Activated CD8-positive, alpha-beta memory T cell treated with anti-CD3 and anti-CD28 coated beads, Interleukin-2, amount 10 ng/mL, durations not matched to agents 7 days and 5 days (primary cell): Measurements from ENCODE around the gene APOL1. TPM values are rescaled to one million over a fixed set of nuclear protein-coding genes. Genes with fewer than 3 reads are reported as not detected.

Source experiments
- ATAC-seq: fragments of 150-1000 bp; cut with Tn5 transposase; one replicate; pipeline ENCODE4 v1.10.0; 2021; ENCODE audit warnings: moderate library complexity
- CTCF ChIA-PET: fragments of 350-600 bp; sonication (Branson Sonifier 250); formaldehyde crosslinking; loops from one replicate; lab custom pipeline; 2021; ENCODE audit warnings: antibody characterized with exemption; lab: Charles Lee
- DNase-seq: peaks from one replicate; pipeline ENCODE4 v3.0.0-alpha.2; 2020
- H3K27ac Mint-ChIP-seq: one replicate; pipeline ENCODE4 v1.8.0; 2021; ENCODE audit warnings: mild to moderate bottlenecking, mixed read lengths
- H3K27me3 Mint-ChIP-seq: one replicate; pipeline ENCODE4 v1.8.0; 2021; ENCODE audit warnings: mixed read lengths
- H3K36me3 Mint-ChIP-seq: one replicate; pipeline ENCODE4 v1.8.0; 2021; ENCODE audit warnings: mild to moderate bottlenecking, mixed read lengths
- H3K4me1 Mint-ChIP-seq: one replicate; pipeline ENCODE4 v1.8.0; 2021; ENCODE audit warnings: mixed read lengths
- H3K4me3 Mint-ChIP-seq: one replicate; pipeline ENCODE4 v1.8.0; 2021; ENCODE audit warnings: mild to moderate bottlenecking, moderate library complexity, mixed read lengths
- H3K9me3 Mint-ChIP-seq: one replicate; pipeline ENCODE4 v1.8.0; 2022; ENCODE audit warnings: low read depth, mixed read lengths
- microRNA-seq: library from miRNA; unstranded; fragments of <30 nt; microRNA quantifications from one replicate; pipeline ENCODE4 v1.2.0, GENCODE V29; 2022
- total RNA-seq, 2 experiments: library from RNA; stranded (reverse); gene quantifications; one replicate each; pipeline ENCODE4 v1.2.3, GENCODE V29; 2021

APOL1 gene
- total RNA-seq, 2 experiments from 2014 or later = 55.6 to 61.6 TPM

GRCh38 chr22:36303115-36303467, 50.2 kb downstream of the APOL1 start:
- no peak for ATAC-seq
- H3K4me1 Mint-ChIP-seq = peaks cover 9% of the 10 kb centered on the region
- no peak overlapping the region for H3K4me3 Mint-ChIP-seq
- H3K9me3 Mint-ChIP-seq = no peaks in the 10 kb centered on the region
- no peaks in the 10 kb centered on the region for H3K27me3 Mint-ChIP-seq
- CTCF ChIA-PET = interaction anchor here (1.0 to 5.6 kb wide), 8 partner anchors 10 to 183 kb away, joined by 3 to 74 read pairs (median 16); no protein-coding TSS in a partner anchor
- H3K27ac Mint-ChIP-seq = no peak overlapping the region
- peaks cover 76% of the 10 kb centered on the region for H3K36me3 Mint-ChIP-seq
- DNase-seq = no peak

GRCh38 chr22:36303874-36304273, 50.9 kb downstream of the APOL1 start:
- Mint-ChIP-seq H3K27ac (no peak overlapping the region), H3K4me3 (no peak overlapping the region), H3K9me3 (no peaks in the 10 kb centered on the region), H3K36me3 (peaks cover 74% of the 10 kb centered on the region), H3K27me3 (no peaks in the 10 kb centered on the region), H3K4me1 (peaks cover 13% of the 10 kb centered on the region)
- DNase-seq (no peak), ATAC-seq (no peak)
- CTCF ChIA-PET = interaction anchor here (1.0 to 3.9 kb wide), 3 partner anchors 17 to 167 kb away, joined by 3 to 15 read pairs (median 4); no protein-coding TSS in a partner anchor

GRCh38 chr22:36304429-36304828, 51.5 kb downstream of the APOL1 start:
- DNase-seq (no peak), ATAC-seq (no peak)
- H3K4me3 Mint-ChIP-seq = no peak overlapping the region
- H3K4me1 Mint-ChIP-seq = peaks cover 14% of the 10 kb centered on the region
- no peaks in the 10 kb centered on the region for H3K27me3 Mint-ChIP-seq
- H3K27ac Mint-ChIP-seq = peak overlapping the region; percentile 54
- CTCF ChIA-PET = interaction anchor here (1.2 kb wide), 1 partner anchor 166 kb away, joined by 4 read pairs; no protein-coding TSS in a partner anchor
- peaks cover 75% of the 10 kb centered on the region for H3K36me3 Mint-ChIP-seq
- H3K9me3 Mint-ChIP-seq = no peaks in the 10 kb centered on the region

- no peak for ATAC-seq
- no peak overlapping the region for H3K27ac Mint-ChIP-seq
- H3K27me3 Mint-ChIP-seq = no peaks in the 10 kb centered on the region
- H3K36me3 Mint-ChIP-seq = peaks cover 71% of the 10 kb centered on the region
- H3K4me3 Mint-ChIP-seq = no peak overlapping the region
- no peak for DNase-seq
- CTCF ChIA-PET = no interaction called here
- peaks cover 13% of the 10 kb centered on the region for H3K4me1 Mint-ChIP-seq
- H3K9me3 Mint-ChIP-seq = no peaks in the 10 kb centered on the region
Measured at GRCh38 chr22:36305813-36306212, 52.9 kb downstream of the APOL1 start.

- Mint-ChIP-seq H3K4me3 (no peak overlapping the region), H3K36me3 (peaks cover 71% of the 10 kb centered on the region), H3K27ac (no peak overlapping the region), H3K27me3 (no peaks in the 10 kb centered on the region), H3K9me3 (no peaks in the 10 kb centered on the region), H3K4me1 (peaks cover 12% of the 10 kb centered on the region)
- DNase-seq = no peak
- CTCF ChIA-PET = interaction anchor here (1.7 to 1.9 kb wide), 2 partner anchors 73 to 164 kb away, joined by 4 to 5 read pairs; no protein-coding TSS in a partner anchor
- no peak for ATAC-seq
Measured at GRCh38 chr22:36306227-36306626, 53.3 kb downstream of the APOL1 start.

- no peak for ATAC-seq
- H3K27ac Mint-ChIP-seq = peak overlapping the region; percentile 38
- no peaks in the 10 kb centered on the region for H3K27me3 Mint-ChIP-seq
- DNase-seq = no peak
- no peak overlapping the region for H3K4me3 Mint-ChIP-seq
- H3K9me3 Mint-ChIP-seq = no peaks in the 10 kb centered on the region
- CTCF ChIA-PET = no interaction called here
- H3K36me3 Mint-ChIP-seq = peaks cover 75% of the 10 kb centered on the region
- peaks cover 5% of the 10 kb centered on the region for H3K4me1 Mint-ChIP-seq
Measured at GRCh38 chr22:36308880-36309279, 55.9 kb downstream of the APOL1 start.

GRCh38 chr22:36311386-36312085, 58.6 kb downstream of the APOL1 start:
- Mint-ChIP-seq H3K4me3 (no peak overlapping the region), H3K27me3 (no peaks in the 10 kb centered on the region), H3K9me3 (no peaks in the 10 kb centered on the region), H3K4me1 (peaks cover 5% of the 10 kb centered on the region), H3K27ac (no peak overlapping the region), H3K36me3 (peaks cover 66% of the 10 kb centered on the region)
- CTCF ChIA-PET = interaction anchor here (1.6 to 6.4 kb wide), 2 partner anchors 11 to 159 kb away, joined by 5 to 43 read pairs; no protein-coding TSS in a partner anchor
- no peak for ATAC-seq
- no peak for DNase-seq

GRCh38 chr22:36315325-36315724, 62.4 kb downstream of the APOL1 start:
- H3K4me3 Mint-ChIP-seq = no peak overlapping the region
- peak overlapping the region; percentile 12 for H3K27ac Mint-ChIP-seq
- no peaks in the 10 kb centered on the region for H3K4me1 Mint-ChIP-seq
- CTCF ChIA-PET = interaction anchor here (1.2 to 6.4 kb wide), 3 partner anchors 15 to 29 kb away, joined by 3 to 43 read pairs (median 5); no protein-coding TSS in a partner anchor
- peaks cover 74% of the 10 kb centered on the region for H3K36me3 Mint-ChIP-seq
- DNase-seq (no peak), ATAC-seq (no peak)
- H3K9me3 Mint-ChIP-seq = no peaks in the 10 kb centered on the region
- H3K27me3 Mint-ChIP-seq = no peaks in the 10 kb centered on the region

- ATAC-seq (no peak), DNase-seq (no peak)
- no peaks in the 10 kb centered on the region for H3K9me3 Mint-ChIP-seq
- CTCF ChIA-PET = interaction anchor here (1.2 to 6.4 kb wide), 3 partner anchors 16 to 28 kb away, joined by 3 to 43 read pairs (median 5); no protein-coding TSS in a partner anchor
- H3K4me1 Mint-ChIP-seq = no peaks in the 10 kb centered on the region
- H3K4me3 Mint-ChIP-seq = no peak overlapping the region
- H3K36me3 Mint-ChIP-seq = peaks cover 73% of the 10 kb centered on the region
- H3K27me3 Mint-ChIP-seq = no peaks in the 10 kb centered on the region
- H3K27ac Mint-ChIP-seq = no peak overlapping the region
Measured at GRCh38 chr22:36316419-36316818, 63.5 kb downstream of the APOL1 start.

Small RNA genes within 50 kb of the gene (microRNA-seq; reads per million reads assigned to microRNA genes)
- gene MIR6819 = 1.3 reads per million

Other genes starting within 250 kb of the APOL1 start
- gene RBFOX2, start 224.3 kb upstream of the APOL1 start, total RNA-seq = 1 to 10 TPM in 1 of 2 experiments, under 1 TPM in 1; 0.99 to 1.9 TPM
- gene APOL3, start 92.4 kb upstream of the APOL1 start, total RNA-seq = 100 to 1,000 TPM; 134 to 160 TPM
- 10 to 100 TPM; 17.0 to 22.6 TPM for gene APOL4, start 51.3 kb upstream of the APOL1 start, total RNA-seq
- gene APOL2, start 13.6 kb upstream of the APOL1 start, total RNA-seq = 10 to 100 TPM; 82.6 to 86.4 TPM
- gene MYH9, start 134.8 kb downstream of the APOL1 start, total RNA-seq = 100 to 1,000 TPM; 695 to 913 TPM
- gene TXN2, start 228.5 kb downstream of the APOL1 start, total RNA-seq = 10 to 100 TPM; 78.7 to 82.6 TPM